Esophagus muscularis mucosa (tissue), 3 donors: ENCODE measurements around the gene CHD3.

ENCODE experiments used
- POLR2AphosphoS5 ChIP-seq, 2 donors: sonication (generic); formaldehyde crosslinking; IDR thresholded peaks; one replicate each; pipeline ENCODE4 v1.6.1; 2017; ENCODE audit warnings: antibody characterized with exemption in 2 of 2
- TF ChIP-seq, protein P1 (sequence below), 3 experiments: fragments of 200-600 bp in 2 of 3; fragments of 450-650 bp in 1 of 3; sonication (generic) in 2 of 3; IDR thresholded peaks; one replicate each; pipeline ENCODE4 v1.5.1; 2017 to 2019; ENCODE audit warnings: antibody characterized with exemption in 3 of 3, mild to moderate bottlenecking in 2 of 3, moderate library complexity in 1 of 3

DNA sequence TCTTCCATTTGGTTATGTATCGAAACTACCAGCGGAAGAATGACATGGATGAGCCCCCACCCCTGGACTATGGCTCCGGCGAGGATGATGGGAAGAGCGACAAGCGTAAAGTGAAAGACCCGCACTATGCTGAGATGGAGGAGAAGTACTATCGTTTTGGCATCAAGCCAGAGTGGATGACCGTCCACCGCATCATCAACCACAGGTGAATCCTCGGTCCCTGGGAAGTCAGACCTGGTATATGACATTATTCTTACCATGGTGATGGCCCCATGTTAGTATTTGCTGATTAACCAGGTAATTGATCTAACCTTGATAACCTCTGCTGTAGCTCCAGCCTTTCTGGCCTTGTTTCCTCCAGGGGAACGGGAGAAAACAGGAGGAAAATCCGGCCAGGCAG lies 8.5 kb downstream of the CHD3 start:
- TF ChIP-seq, protein P1, sequence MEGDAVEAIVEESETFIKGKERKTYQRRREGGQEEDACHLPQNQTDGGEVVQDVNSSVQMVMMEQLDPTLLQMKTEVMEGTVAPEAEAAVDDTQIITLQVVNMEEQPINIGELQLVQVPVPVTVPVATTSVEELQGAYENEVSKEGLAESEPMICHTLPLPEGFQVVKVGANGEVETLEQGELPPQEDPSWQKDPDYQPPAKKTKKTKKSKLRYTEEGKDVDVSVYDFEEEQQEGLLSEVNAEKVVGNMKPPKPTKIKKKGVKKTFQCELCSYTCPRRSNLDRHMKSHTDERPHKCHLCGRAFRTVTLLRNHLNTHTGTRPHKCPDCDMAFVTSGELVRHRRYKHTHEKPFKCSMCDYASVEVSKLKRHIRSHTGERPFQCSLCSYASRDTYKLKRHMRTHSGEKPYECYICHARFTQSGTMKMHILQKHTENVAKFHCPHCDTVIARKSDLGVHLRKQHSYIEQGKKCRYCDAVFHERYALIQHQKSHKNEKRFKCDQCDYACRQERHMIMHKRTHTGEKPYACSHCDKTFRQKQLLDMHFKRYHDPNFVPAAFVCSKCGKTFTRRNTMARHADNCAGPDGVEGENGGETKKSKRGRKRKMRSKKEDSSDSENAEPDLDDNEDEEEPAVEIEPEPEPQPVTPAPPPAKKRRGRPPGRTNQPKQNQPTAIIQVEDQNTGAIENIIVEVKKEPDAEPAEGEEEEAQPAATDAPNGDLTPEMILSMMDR (IDR thresholded peaks at IDR 0.05) = no peak
- TF ChIP-seq POLR2AphosphoS5 (IDR thresholded peaks at IDR 0.05) = no peak
